GM19099 (cell line): ENCODE measurements around the gene TUBB4A.

Source experiments
- POLR2A ChIP-seq: IDR thresholded peaks from 3 replicates; pipeline ENCODE4 v1.6.1; 2011; ENCODE audit warnings: low read depth; ENCODE audit not compliant: insufficient read length; ENCODE audit errors: extremely low read depth

TUBB4A gene

GRCh38 chr19:6466526-6467248 is 35.4 kb downstream of the TUBB4A start:
- TF ChIP-seq POLR2A, result no peak

DNA sequence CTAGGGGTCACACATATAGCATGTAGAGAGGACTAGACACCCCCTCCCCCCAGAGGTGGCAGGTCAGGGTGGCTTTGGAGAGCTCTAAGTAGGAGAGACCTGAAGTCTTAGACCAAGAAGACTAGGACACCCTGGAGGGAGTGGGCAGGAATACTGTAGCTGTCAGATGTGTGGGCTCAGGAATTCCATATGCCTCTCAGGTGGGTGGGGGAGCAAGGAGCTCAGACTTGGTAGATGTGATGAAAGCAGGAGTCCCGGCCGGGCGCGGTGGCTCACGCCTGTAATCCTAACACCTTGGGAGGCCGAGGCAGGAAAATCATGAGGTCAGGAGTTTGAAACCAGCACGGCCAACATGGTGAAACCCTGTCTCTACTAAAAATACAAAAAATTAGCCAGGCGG is 36.4 kb downstream of the TUBB4A start:
- TF ChIP-seq POLR2A, result no peak

DNA sequence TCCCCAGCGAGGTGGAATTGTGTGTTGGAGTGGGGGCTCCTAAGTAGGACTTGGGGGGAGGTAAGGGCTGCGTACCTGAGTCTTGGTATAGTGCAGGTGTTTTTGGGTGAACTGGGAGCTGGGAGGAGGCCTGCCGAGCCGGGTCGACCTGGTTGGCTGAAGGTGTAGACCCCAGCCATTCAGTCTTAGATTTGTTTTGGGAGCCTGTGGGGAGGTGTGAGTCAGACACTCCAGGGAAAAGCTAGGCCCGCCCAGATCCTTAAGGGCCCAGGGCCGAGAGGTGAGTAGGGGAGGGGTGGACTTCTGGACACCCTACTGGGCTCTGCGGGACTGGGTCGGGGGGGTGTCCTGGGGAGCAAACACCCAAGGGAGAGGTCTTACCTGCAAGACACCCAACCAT is 37.1 kb downstream of the TUBB4A start:
- TF ChIP-seq POLR2A, result no peak

DNA sequence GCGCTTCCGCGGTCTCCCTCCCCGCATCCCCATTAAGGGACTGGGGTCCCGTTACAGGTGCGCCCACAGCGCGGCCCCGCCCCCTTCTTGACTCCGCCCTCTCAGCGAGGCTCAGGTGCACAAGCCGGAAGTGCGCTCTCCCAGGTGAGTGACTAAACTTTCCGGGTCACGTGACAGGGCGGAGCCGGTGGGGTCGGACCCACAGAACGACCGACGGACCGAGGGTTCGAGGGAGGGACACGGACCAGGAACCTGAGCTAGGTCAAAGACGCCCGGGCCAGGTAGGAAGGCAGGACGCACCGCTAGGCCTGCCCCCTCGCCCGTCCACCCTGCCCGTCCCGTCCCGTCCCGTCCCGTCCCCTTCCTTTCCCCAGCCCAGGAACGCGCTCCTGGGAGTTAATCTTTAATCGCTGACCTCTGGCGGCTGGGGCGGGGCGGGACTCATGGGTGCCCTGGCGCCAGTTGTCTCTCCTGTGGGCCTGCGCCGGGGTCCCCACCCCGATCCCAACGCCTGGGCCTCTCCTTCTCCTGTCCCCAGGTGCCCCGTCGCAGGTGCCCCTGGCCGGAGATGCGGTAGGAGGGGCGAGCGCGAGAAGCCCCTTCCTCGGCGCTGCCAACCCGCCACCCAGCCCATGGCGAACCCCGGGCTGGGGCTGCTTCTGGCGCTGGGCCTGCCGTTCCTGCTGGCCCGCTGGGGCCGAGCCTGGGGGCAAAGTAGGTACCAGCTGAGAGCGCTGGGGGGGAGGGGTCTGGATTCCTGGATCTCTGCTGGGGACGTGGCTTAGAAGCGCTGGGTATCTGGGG is 37.8 kb downstream of the TUBB4A start, which contains the start of gene CRB3:
TSS of gene CRB3 (plus strand) at position 202 of the 804 bp plus-strand sequence. CDS start at position 633, 431 bp downstream.
- no peak for TF ChIP-seq POLR2A

DNA sequence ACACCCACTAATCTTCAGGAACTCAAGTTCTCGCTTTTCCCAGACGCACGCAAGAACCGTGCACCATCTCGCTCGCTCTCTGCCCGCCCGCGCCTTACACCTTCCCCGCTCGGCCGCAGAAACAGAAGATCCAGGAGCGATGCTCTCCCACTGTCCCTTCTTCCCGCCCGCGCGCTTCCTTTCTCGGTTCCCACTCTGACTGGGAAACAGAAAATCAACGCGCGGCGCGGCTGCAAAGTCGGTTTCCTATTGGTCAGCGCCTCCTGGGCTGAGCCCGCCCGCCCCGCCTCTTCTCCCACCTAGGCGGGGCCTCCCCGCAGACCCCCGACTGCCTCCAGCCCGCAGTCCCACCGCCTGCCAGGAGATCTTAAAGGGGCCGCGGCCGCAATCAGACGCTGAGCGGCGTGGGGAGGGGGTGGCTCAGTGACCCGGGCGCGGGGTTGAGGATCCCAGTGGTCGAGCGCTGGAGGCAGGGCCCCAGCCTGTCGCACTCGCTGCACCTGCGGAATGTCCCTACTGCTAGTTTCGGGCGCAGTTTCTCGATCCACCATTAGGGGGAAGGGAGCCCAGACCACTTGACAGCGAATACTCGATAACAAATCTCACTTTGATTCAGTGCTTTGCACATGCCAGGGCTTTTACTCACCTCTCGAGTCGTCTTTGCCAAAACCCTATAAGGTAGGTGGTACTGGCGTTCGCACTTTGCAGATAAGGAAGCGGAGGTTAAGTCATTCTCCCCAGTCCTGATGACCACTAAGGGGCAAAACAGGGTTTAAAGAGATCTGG is 41.8 kb downstream of the TUBB4A start:
- TF ChIP-seq POLR2A, result peak; percentile 60

DNA sequence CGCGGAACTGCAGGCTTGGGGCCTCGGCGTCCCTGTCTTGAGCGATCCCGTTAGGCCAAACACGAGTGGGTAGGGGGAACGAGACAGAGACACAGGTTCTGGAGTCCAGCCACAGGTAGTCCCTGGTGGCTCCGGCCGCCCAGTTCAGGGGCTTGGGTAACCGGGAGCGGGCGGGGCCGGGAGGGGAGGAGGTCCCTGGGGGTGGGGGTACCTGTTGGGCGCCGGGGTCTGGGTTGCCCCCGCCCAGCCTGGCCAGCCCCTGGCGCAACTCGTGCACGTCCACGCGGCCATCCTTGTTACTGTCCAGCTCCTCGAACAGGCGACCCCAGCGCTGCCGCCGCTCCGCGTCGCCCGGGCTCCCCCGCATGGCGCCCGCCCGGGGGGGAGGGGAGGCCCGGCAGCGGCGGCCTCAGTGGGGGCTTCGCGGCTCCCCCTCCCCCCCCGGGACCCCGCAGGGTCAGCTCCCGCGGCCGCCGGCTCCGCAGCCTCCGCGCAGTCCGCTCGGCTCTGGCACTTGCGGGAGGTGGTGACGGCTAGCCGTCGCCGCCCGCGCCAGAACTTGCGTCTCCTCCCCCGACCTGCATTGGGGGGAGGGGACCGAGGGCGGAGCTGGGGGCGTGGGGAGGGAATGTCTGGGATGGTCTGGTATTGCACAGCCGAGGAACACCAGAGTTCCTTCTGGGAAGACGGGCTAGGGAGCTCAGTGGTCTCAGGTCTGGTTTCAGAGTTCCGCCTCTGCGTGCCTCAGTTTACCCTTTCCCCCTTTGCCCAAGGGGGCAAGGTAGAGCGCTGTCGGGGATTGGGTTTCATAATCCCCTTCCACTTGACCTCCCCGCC is 42.6 kb downstream of the TUBB4A start, which contains the start of gene SLC25A23:
TSS of gene SLC25A23 (minus strand) at position 531 of the 837 bp plus-strand sequence. CDS start at position 367, 164 bp downstream.
- TF ChIP-seq POLR2A, result peak; percentile 55

- no peak for TF ChIP-seq POLR2A
Measured at GRCh38 chr19:6458695-6459261, 43.3 kb downstream of the TUBB4A start.

DNA sequence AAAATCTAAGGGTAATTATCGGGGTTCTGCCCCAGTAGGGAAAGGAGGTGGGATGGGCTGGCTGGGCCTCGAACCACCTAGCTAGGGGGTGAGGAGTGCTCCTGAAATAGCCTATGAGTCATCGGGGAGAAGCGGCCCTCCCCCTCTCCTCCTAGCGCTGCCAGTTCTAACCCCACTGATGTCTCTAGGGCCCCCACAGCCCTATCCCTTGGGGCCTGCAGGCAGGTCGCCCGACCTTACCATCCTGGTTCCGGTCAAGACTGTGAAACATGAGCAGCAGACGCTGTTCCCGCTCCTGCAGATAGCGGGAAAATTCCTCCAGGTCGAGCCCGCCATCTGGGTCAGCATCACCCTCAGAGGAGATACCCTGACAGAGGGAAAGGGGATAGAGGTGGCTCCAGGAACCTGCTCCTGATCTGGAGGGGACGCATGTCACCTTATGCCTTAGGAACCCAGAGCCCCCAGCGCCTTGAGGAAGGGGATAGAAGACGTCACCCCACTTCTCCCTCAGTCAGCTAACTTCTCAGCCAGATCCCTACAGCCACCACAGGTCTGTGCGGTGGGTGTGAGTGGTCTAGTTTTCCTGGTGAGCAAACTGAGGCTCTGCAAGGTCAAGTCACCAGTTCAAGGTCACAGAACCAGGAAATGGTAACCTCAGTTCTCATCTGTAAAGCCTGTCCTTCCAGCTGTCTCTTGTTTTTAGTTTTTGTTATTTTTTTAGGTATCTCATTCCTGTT is 44.0 kb downstream of the TUBB4A start:
- TF ChIP-seq POLR2A, result peak; percentile 22

DNA sequence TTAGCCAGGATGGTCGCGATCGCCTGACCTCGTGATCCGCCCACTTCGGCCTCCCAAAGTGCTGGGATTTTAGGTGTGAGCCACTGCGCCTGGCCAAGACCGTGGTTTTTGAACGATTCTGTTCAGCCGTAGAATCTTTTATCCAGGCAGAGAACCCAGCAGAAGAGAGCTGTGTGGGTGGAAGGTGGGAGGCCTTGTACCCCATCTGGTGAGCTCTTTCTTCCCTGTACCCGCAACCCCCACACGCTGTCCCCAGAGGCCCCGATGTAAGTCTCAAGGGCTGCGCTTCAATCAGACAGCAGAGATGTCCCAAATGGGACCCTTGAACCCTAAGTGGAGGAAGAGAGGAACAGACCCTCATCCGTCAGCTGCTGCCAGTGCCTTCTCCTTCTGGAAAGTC is 46.2 kb downstream of the TUBB4A start:
- TF ChIP-seq POLR2A, result no peak

GRCh38 chr19:6453951-6454565 is 48.1 kb downstream of the TUBB4A start:
- no peak for TF ChIP-seq POLR2A

GRCh38 chr19:6452899-6453298 is 49.2 kb downstream of the TUBB4A start:
- no peak for TF ChIP-seq POLR2A

- TF ChIP-seq POLR2A, result no peak
Measured at GRCh38 chr19:6452223-6452614, 49.9 kb downstream of the TUBB4A start.
